Measurements from ENCODE around the gene TNS2.
A peak's percentile ranks its signal among the peaks of the same experiment; 100 is the strongest.

The TNS2 gene

GRCh38 chr12:53042607-53043454 lies 7.0 kb upstream of the TNS2 start:
- peak in 1 of 58 donors; percentile 33 for DNase-seq

- DNase-seq = peak in 31 of 58 donors; percentile 21 to 77 (median 52)
Measured at GRCh38 chr12:53044052-53044581, 5.7 kb upstream of the TNS2 start.

- no peak for DNase-seq
Measured at GRCh38 chr12:53044896-53045695, 4.8 kb upstream of the TNS2 start.

- DNase-seq = no peak
Measured at GRCh38 chr12:53045696-53046045, 4.2 kb upstream of the TNS2 start.

GRCh38 chr12:53046655-53047220 lies 3.1 kb upstream of the TNS2 start:
- DNase-seq = peak in 56 of 58 donors; percentile 31 to 91 (median 80)

- peak in 47 of 58 donors; percentile 4 to 88 (median 75) for DNase-seq
Measured at GRCh38 chr12:53047221-53048032, 2.4 kb upstream of the TNS2 start.

GRCh38 chr12:53048033-53048779 lies 1.7 kb upstream of the TNS2 start:
- peak in 52 of 58 donors; percentile 26 to 79 (median 64) for DNase-seq

- peak in 10 of 58 donors; percentile 16 to 64 (median 46) for DNase-seq
Measured at GRCh38 chr12:53048780-53049401, 974 bp upstream of the TNS2 start.

GRCh38 chr12:53050426-53051057 lies 677 bp downstream of the TNS2 start:
- peak in 1 of 58 donors; percentile 66 for DNase-seq

- DNase-seq = peak in 57 of 58 donors; percentile 9 to 97 (median 80)
Measured at GRCh38 chr12:53051058-53051880, 1.4 kb downstream of the TNS2 start.

GRCh38 chr12:53051881-53052412 lies 2.1 kb downstream of the TNS2 start:
- DNase-seq = no peak

- DNase-seq = peak in 57 of 58 donors; percentile 19 to 95 (median 84)
Measured at GRCh38 chr12:53052419-53053217, 2.8 kb downstream of the TNS2 start.

- peak in 38 of 58 donors; percentile 22 to 76 (median 48) for DNase-seq
Measured at GRCh38 chr12:53053218-53054111, 3.6 kb downstream of the TNS2 start.

- DNase-seq = peak; percentile 64 to 98 (median 95)
Measured at GRCh38 chr12:53054112-53054878, 4.4 kb downstream of the TNS2 start.

Data from anterior cingulate cortex (tissue), 58 donors.